Gastrocnemius medialis (tissue), 4 donors: Measurements from ENCODE around the gene RCAN2.

Experiments
- CTCF ChIP-seq, 5 experiments: fragments of 450-650 bp in 3 of 5; fragments of 200-600 bp in 2 of 5; sonication (generic) in 2 of 5; IDR thresholded peaks in 4 of 5; conservative IDR thresholded peaks in 1 of 5; 1 replicate in 4 of 5; 2 replicates in 1 of 5; pipeline ENCODE4 v1.5.1; 2016 to 2019; ENCODE audit warnings: antibody characterized with exemption in 5 of 5, mild to moderate bottlenecking in 3 of 5, moderate library complexity in 3 of 5
- POLR2A ChIP-seq, 2 donors: fragments of 450-650 bp; IDR thresholded peaks; one replicate each; pipeline ENCODE4 v1.6.1; 2017; ENCODE audit warnings: antibody characterized with exemption in 2 of 2, mild to moderate bottlenecking in 2 of 2, moderate library complexity in 2 of 2

GRCh38 chr6:46291880-46292279 is 199.4 kb downstream of the RCAN2 start:
- TF ChIP-seq CTCF (IDR thresholded peaks at IDR 0.05 in 4 of 5, conservative IDR thresholded peaks at IDR 0.05 in 1 of 5) (no peak), POLR2A (IDR thresholded peaks at IDR 0.05) (no peak)
